GM23338 (cell line): ENCODE results near the gene TENM3.

ENCODE experiments used
- CREB1 ChIP-seq: fragments of 250-450 bp; sonication (Bioruptor Pico); IDR thresholded peaks from 2 replicates; pipeline ENCODE4 v1.5.0; 2020; ENCODE audit warnings: low read depth, mild to moderate bottlenecking, moderate library complexity
- ETS1 ChIP-seq: IDR thresholded peaks from 2 replicates; pipeline ENCODE4 v1.6.1; 2016; ENCODE audit warnings: antibody characterized with exemption
- EZH2 ChIP-seq: fragments of 200-600 bp; sonication (generic); IDR thresholded peaks from one replicate; pipeline ENCODE4 v1.8.0; 2017; ENCODE audit warnings: antibody characterized with exemption, mild to moderate bottlenecking, low read depth; ENCODE audit not compliant: unreplicated experiment
- EZH2phosphoT487 ChIP-seq: fragments of 200-600 bp; sonication (generic); IDR thresholded peaks from one replicate; pipeline ENCODE4 v1.8.1; 2018; ENCODE audit warnings: antibody characterized with exemption; ENCODE audit not compliant: unreplicated experiment
- JUNB ChIP-seq: IDR thresholded peaks from one replicate; pipeline ENCODE4 v1.6.1; 2016; ENCODE audit warnings: antibody characterized with exemption; ENCODE audit not compliant: unreplicated experiment
- NANOG ChIP-seq: IDR thresholded peaks from 2 replicates; pipeline ENCODE4 v1.6.1; 2016; ENCODE audit warnings: antibody characterized with exemption, borderline replicate concordance
- POLR2AphosphoS5 ChIP-seq: IDR thresholded peaks from 2 replicates; pipeline ENCODE4 v1.6.1; 2016; ENCODE audit warnings: antibody characterized with exemption, low read depth
- STAT1 ChIP-seq: IDR thresholded peaks from one replicate; pipeline ENCODE4 v1.6.1; 2016; ENCODE audit warnings: antibody characterized with exemption; ENCODE audit not compliant: unreplicated experiment
- ZNF114 ChIP-seq: fragments of 250-450 bp; sonication (Bioruptor Pico); IDR thresholded peaks from 2 replicates; pipeline ENCODE4 v1.5.0; 2020; ENCODE audit warnings: mild to moderate bottlenecking, moderate library complexity
- ZNF331 ChIP-seq: fragments of 250-450 bp; sonication (Bioruptor Pico); IDR thresholded peaks from 2 replicates; pipeline ENCODE4 v1.5.0; 2020; ENCODE audit warnings: low read depth, mild to moderate bottlenecking, moderate library complexity
- ZNF462 ChIP-seq: fragments of 250-450 bp; sonication (Bioruptor Pico); IDR thresholded peaks from 2 replicates; pipeline ENCODE4 v1.5.0; 2020; ENCODE audit warnings: mild to moderate bottlenecking, moderate library complexity
- TF ChIP-seq, protein P1 (sequence below), 2 experiments: fragments of 200-600 bp in 1 of 2; sonication (generic) in 1 of 2; conservative IDR thresholded peaks; 2 replicates each; pipeline versions ENCODE4 v1.5.1 to v1.6.1; 2016 to 2017; ENCODE audit warnings: antibody characterized with exemption in 2 of 2, low read depth in 2 of 2, mild to moderate bottlenecking in 2 of 2, moderate library complexity in 1 of 2
- TF ChIP-seq, protein P2 (sequence below): IDR thresholded peaks from one replicate; pipeline ENCODE4 v1.6.1; 2018; ENCODE audit warnings: antibody characterized with exemption; ENCODE audit not compliant: unreplicated experiment

- TF ChIP-seq, protein P1, sequence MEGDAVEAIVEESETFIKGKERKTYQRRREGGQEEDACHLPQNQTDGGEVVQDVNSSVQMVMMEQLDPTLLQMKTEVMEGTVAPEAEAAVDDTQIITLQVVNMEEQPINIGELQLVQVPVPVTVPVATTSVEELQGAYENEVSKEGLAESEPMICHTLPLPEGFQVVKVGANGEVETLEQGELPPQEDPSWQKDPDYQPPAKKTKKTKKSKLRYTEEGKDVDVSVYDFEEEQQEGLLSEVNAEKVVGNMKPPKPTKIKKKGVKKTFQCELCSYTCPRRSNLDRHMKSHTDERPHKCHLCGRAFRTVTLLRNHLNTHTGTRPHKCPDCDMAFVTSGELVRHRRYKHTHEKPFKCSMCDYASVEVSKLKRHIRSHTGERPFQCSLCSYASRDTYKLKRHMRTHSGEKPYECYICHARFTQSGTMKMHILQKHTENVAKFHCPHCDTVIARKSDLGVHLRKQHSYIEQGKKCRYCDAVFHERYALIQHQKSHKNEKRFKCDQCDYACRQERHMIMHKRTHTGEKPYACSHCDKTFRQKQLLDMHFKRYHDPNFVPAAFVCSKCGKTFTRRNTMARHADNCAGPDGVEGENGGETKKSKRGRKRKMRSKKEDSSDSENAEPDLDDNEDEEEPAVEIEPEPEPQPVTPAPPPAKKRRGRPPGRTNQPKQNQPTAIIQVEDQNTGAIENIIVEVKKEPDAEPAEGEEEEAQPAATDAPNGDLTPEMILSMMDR (conservative IDR thresholded peaks at IDR 0.05; ENCODE audit: low read depth in 2 of 2), result no peak
- TF ChIP-seq, protein P2, sequence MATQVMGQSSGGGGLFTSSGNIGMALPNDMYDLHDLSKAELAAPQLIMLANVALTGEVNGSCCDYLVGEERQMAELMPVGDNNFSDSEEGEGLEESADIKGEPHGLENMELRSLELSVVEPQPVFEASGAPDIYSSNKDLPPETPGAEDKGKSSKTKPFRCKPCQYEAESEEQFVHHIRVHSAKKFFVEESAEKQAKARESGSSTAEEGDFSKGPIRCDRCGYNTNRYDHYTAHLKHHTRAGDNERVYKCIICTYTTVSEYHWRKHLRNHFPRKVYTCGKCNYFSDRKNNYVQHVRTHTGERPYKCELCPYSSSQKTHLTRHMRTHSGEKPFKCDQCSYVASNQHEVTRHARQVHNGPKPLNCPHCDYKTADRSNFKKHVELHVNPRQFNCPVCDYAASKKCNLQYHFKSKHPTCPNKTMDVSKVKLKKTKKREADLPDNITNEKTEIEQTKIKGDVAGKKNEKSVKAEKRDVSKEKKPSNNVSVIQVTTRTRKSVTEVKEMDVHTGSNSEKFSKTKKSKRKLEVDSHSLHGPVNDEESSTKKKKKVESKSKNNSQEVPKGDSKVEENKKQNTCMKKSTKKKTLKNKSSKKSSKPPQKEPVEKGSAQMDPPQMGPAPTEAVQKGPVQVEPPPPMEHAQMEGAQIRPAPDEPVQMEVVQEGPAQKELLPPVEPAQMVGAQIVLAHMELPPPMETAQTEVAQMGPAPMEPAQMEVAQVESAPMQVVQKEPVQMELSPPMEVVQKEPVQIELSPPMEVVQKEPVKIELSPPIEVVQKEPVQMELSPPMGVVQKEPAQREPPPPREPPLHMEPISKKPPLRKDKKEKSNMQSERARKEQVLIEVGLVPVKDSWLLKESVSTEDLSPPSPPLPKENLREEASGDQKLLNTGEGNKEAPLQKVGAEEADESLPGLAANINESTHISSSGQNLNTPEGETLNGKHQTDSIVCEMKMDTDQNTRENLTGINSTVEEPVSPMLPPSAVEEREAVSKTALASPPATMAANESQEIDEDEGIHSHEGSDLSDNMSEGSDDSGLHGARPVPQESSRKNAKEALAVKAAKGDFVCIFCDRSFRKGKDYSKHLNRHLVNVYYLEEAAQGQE, result no peak
- TF ChIP-seq POLR2AphosphoS5, result no peak
- no peak for TF ChIP-seq EZH2
- no peak for TF ChIP-seq CREB1 (CRISPR knock-in tag)
- no peak for TF ChIP-seq NANOG
- TF ChIP-seq STAT1, result no peak
- TF ChIP-seq JUNB, result no peak
- no peak for TF ChIP-seq EZH2phosphoT487
- TF ChIP-seq ZNF462 (CRISPR knock-in tag), result no peak
- no peak for TF ChIP-seq ZNF331 (CRISPR knock-in tag)
- no peak for TF ChIP-seq ZNF114 (CRISPR knock-in tag)
- no peak for TF ChIP-seq ETS1
Observed at GRCh38 chr4:182405087-182405486, 161.9 kb downstream of the TENM3 start.
